HEK293 (cell line): ENCODE measurements around the gene MBD3L4.
"Not testable (repeated sequence)": the region's sequence is repeated elsewhere in the genome, so short reads cannot be mapped to it uniquely, and the experiment has no call there.

ENCODE experiments used
- CTCF ChIA-PET: fragments of 350-600 bp; formaldehyde crosslinking; extraction: SDS; loops from one replicate; lab custom pipeline; 2021; ENCODE audit warnings: antibody characterized with exemption; lab: Yijun Ruan, JAX
- POLR2A ChIA-PET: fragments of 300-600 bp; formaldehyde crosslinking; extraction: SDS; loops from one replicate; lab custom pipeline; 2020; ENCODE audit warnings: antibody characterized with exemption, inconsistent platforms; lab: Yijun Ruan, JAX
- H3K27ac ChIP-seq: fragments of 200-500 bp; sonication (Bioruptor generic); 2 replicates; pipeline ENCODE4 v1.5.1; 2014; ENCODE audit warnings: low read depth, low read length, control low read depth, inconsistent platforms; ENCODE audit errors: extremely low read depth
- H3K36me3 ChIP-seq, 2 experiments: fragments of 200-500 bp in 1 of 2; sonication (Bioruptor generic) in 1 of 2; 1 replicate in 1 of 2; 2 replicates in 1 of 2; pipeline ENCODE4 v1.5.1; 2014 to 2017; ENCODE audit warnings: inconsistent platforms in 2 of 2, low read length in 2 of 2; ENCODE audit not compliant: control insufficient read depth in 2 of 2, insufficient read depth in 1 of 2
- H3K4me1 ChIP-seq: fragments of 200-500 bp; sonication (Bioruptor generic); 2 replicates; pipeline ENCODE4 v1.5.1; 2014; ENCODE audit warnings: mild to moderate bottlenecking, low read length, inconsistent platforms; ENCODE audit not compliant: control insufficient read depth, insufficient read depth
- H3K4me3 ChIP-seq: 2 replicates; pipeline ENCODE4 v1.5.1; 2011; ENCODE audit warnings: low read depth, mild to moderate bottlenecking, control low read depth, low read length, moderate library complexity
- H3K9me3 ChIP-seq: fragments of 200-500 bp; sonication (Bioruptor generic); 2 replicates; pipeline ENCODE4 v1.5.1; 2014; ENCODE audit warnings: low read depth, low read length, inconsistent platforms; ENCODE audit not compliant: control insufficient read depth, insufficient read depth
- BCL6B ChIP-seq: fragments of 450-650 bp; formaldehyde crosslinking; IDR thresholded peaks from 2 replicates; pipeline ENCODE4 v1.5.1; 2017; ENCODE audit warnings: missing biosample characterization, missing genetic modification characterization
- ELK4 ChIP-seq: IDR thresholded peaks from 2 replicates; pipeline ENCODE4 v1.6.1; 2011; ENCODE audit warnings: mild to moderate bottlenecking, low read depth, low read length, borderline replicate concordance
- GLIS2 ChIP-seq: fragments of 450-650 bp; formaldehyde crosslinking; IDR thresholded peaks from 2 replicates; pipeline ENCODE4 v1.5.1; 2016; ENCODE audit warnings: missing biosample characterization, missing genetic modification characterization
- OSR2 ChIP-seq: fragments of 450-650 bp; formaldehyde crosslinking; IDR thresholded peaks from 2 replicates; pipeline ENCODE4 v1.5.1; 2016; ENCODE audit warnings: missing biosample characterization, missing genetic modification characterization
- SALL2 ChIP-seq: fragments of 450-650 bp; formaldehyde crosslinking; IDR thresholded peaks from 2 replicates; pipeline ENCODE4 v1.5.0; 2017; ENCODE audit warnings: missing biosample characterization, mild to moderate bottlenecking, missing genetic modification characterization, borderline replicate concordance
- ZBTB7A ChIP-seq: fragments of 450-650 bp; formaldehyde crosslinking; IDR thresholded peaks from 2 replicates; pipeline ENCODE4 v1.5.1; 2016; ENCODE audit warnings: low read depth, missing biosample characterization, missing genetic modification characterization
- ZNF2 ChIP-seq: fragments of 450-650 bp; formaldehyde crosslinking; IDR thresholded peaks from 2 replicates; pipeline ENCODE4 v1.5.1; 2016; ENCODE audit warnings: missing biosample characterization, missing genetic modification characterization
- ZNF239 ChIP-seq: fragments of 450-650 bp; formaldehyde crosslinking; IDR thresholded peaks from 2 replicates; pipeline ENCODE4 v1.5.1; 2016; ENCODE audit warnings: missing biosample characterization, missing genetic modification characterization
- ZNF302 ChIP-seq: fragments of 450-650 bp; formaldehyde crosslinking; IDR thresholded peaks from 2 replicates; pipeline ENCODE4 v1.5.1; 2016; ENCODE audit warnings: missing biosample characterization, missing genetic modification characterization, low read depth
- ZNF529 ChIP-seq: fragments of 450-650 bp; formaldehyde crosslinking; IDR thresholded peaks from 2 replicates; pipeline ENCODE4 v1.5.1; 2017; ENCODE audit warnings: missing genetic modification characterization, missing biosample characterization; ENCODE audit not compliant: insufficient replicate concordance
- ZNF624 ChIP-seq: fragments of 450-650 bp; formaldehyde crosslinking; IDR thresholded peaks from 2 replicates; pipeline ENCODE4 v1.5.1; 2017; ENCODE audit warnings: missing biosample characterization, missing genetic modification characterization
- ZNF843 ChIP-seq: fragments of 450-650 bp; formaldehyde crosslinking; IDR thresholded peaks from 2 replicates; pipeline ENCODE4 v1.5.1; 2016; ENCODE audit warnings: missing biosample characterization, missing genetic modification characterization
- ZSCAN30 ChIP-seq: fragments of 450-650 bp; IDR thresholded peaks from 2 replicates; pipeline ENCODE4 v1.5.1; 2018; ENCODE audit warnings: missing biosample characterization, mild to moderate bottlenecking, missing genetic modification characterization, moderate library complexity
- TF ChIP-seq, protein P1 (sequence below): fragments of 450-650 bp; formaldehyde crosslinking; IDR thresholded peaks from 2 replicates; pipeline ENCODE4 v1.5.1; 2016; ENCODE audit warnings: missing biosample characterization, missing genetic modification characterization
- TF ChIP-seq, protein P2 (sequence below): fragments of 450-650 bp; formaldehyde crosslinking; IDR thresholded peaks from 2 replicates; pipeline ENCODE4 v1.5.1; 2016; ENCODE audit warnings: missing biosample characterization, missing genetic modification characterization
- TF ChIP-seq, protein P3 (sequence below): fragments of 450-650 bp; formaldehyde crosslinking; IDR thresholded peaks from 2 replicates; pipeline ENCODE4 v1.5.1; 2016; ENCODE audit warnings: missing biosample characterization, missing genetic modification characterization
- TF ChIP-seq, protein P4 (sequence below): fragments of 450-650 bp; formaldehyde crosslinking; IDR thresholded peaks from 2 replicates; pipeline ENCODE4 v1.5.1; 2016; ENCODE audit warnings: missing biosample characterization, missing genetic modification characterization

Gene MBD3L4

DNA sequence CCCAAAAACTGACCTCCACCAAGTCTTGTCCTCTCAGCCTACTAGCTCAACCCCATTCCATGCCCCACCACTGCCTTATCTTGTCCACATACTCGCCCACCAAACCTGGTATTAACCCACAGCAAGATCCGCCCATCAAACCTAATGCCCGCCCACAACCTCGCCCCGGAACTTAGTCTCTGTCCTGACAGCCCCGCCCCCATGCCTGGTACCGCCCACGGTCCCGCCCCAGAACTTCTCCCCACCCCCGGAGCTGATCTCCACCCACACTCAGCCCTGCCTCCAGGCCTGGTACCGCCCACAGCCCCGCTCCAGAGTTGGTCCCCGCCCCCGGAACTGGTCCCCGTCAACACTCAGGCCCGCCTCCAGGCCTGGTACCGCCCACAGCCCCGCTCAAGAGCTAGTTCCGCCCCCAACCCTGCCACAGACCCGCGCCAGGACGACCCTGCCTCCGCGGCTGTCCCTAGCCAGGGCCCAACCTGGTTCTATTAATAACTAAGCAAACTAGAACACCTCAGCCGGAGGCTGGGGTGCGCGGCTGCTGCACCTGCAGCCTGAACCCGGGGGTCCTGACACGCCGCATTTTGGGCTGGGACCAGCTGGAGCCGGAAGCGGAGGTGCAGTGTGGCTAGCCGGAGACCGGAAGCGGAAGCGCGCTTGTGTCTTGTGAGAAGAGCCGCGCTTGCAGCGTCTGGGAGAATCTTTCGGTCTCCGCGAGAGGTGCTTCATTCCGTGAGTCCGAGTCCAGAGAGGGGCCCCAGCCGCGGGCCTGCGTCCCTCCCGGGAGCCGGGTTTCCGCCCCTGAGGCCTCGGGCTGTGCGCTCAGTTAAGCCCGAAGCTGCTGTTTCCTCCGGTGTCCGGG lies 29.3 kb upstream of the MBD3L4 start, which contains the start of gene ZNF557 (continued):
- TF ChIP-seq, protein P1, sequence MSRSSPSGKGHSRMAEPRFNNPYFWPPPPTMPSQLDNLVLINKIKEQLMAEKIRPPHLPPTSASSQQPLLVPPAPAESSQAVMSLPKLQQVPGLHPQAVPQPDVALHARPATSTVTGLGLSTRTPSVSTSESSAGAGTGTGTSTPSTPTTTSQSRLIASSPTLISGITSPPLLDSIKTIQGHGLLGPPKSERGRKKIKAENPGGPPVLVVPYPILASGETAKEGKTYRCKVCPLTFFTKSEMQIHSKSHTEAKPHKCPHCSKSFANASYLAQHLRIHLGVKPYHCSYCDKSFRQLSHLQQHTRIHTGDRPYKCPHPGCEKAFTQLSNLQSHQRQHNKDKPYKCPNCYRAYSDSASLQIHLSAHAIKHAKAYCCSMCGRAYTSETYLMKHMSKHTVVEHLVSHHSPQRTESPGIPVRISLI = no peak
- peak; percentile 32; the same call in 1 of the 2 replicates for TF ChIP-seq ZNF843 (tag by site-specific recombination)
- peak; percentile 85; the same call in 1 of the 2 replicates for TF ChIP-seq ELK4
- no peak for TF ChIP-seq ZNF302 (tag by site-specific recombination)

DNA sequence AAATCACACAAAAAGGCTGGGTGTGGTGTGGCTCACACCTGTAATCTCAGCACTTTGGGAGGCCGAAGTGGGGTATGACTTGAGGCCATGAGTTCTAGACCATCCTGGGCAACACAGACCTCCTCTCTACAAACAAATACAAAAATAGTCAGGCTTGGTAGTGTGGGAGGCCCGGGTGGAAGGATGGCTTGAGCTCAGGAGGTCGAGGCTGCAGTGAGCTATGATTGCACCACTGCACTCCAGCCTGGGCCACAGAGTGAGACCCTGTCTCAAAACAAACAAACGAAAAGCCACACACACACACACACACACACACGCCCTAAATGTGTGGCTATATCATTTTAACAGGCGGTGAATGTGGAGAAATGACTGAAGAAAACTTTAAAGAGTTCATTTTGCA lies 28.6 kb upstream of the MBD3L4 start:
- CTCF ChIA-PET = interaction anchor here (0.6 to 1.3 kb wide), 5 partner anchors 13 to 612 kb away, joined by 3 to 5 read pairs (median 3); partner anchors contain the start of gene TRAPPC5
- H3K36me3 ChIP-seq = peaks cover 6 to 25% of the 10 kb centered on the region in 2 experiments; a peak in 2 of 3 replicates
- H3K9me3 ChIP-seq = no peaks in the 10 kb centered on the region
- POLR2A ChIA-PET = interaction anchor here (0.6 to 2.6 kb wide), 9 partner anchors 9 to 437 kb away, joined by 3 to 30 read pairs (median 4); partner anchors contain the start of gene INSR
- H3K4me1 ChIP-seq = no peaks in the 10 kb centered on the region
- H3K27ac ChIP-seq = no peak overlapping the region
- TF ChIP-seq, protein P2, sequence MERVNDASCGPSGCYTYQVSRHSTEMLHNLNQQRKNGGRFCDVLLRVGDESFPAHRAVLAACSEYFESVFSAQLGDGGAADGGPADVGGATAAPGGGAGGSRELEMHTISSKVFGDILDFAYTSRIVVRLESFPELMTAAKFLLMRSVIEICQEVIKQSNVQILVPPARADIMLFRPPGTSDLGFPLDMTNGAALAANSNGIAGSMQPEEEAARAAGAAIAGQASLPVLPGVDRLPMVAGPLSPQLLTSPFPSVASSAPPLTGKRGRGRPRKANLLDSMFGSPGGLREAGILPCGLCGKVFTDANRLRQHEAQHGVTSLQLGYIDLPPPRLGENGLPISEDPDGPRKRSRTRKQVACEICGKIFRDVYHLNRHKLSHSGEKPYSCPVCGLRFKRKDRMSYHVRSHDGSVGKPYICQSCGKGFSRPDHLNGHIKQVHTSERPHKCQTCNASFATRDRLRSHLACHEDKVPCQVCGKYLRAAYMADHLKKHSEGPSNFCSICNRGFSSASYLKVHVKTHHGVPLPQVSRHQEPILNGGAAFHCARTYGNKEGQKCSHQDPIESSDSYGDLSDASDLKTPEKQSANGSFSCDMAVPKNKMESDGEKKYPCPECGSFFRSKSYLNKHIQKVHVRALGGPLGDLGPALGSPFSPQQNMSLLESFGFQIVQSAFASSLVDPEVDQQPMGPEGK (tag by site-specific recombination) = no peak
- TF ChIP-seq, protein P3, sequence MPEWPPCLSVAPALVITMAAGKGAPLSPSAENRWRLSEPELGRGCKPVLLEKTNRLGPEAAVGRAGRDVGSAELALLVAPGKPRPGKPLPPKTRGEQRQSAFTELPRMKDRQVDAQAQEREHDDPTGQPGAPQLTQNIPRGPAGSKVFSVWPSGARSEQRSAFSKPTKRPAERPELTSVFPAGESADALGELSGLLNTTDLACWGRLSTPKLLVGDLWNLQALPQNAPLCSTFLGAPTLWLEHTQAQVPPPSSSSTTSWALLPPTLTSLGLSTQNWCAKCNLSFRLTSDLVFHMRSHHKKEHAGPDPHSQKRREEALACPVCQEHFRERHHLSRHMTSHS (tag by site-specific recombination) = no peak
- TF ChIP-seq BCL6B (tag by site-specific recombination) = no peak
- TF ChIP-seq, all 188 proteins: peak for 0
- no peak overlapping the region; the same call in 1 of the 2 replicates for H3K4me3 ChIP-seq

DNA sequence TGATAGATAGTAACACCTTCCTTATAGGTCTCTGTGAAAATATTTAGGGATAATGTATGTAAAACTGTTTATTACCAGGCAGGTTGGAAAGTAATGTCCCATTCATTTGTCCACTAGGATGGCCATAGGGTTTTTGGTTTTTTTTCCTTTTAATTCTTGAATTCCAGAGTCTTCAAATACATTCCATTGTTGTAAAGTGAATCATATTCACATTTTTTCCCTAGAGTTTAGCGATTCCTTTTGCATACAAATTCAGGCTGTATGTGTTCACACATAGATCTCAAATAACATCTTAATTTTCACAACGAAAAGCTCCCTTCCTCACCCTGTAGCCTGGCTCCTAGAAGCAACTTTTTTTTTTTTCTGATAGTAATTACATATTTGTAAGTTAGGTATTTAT lies 27.7 kb upstream of the MBD3L4 start:
- ChIA-PET POLR2A (interaction anchor here (0.5 to 2.6 kb wide), 2 partner anchors 31 to 68 kb away, joined by 4 to 30 read pairs; no protein-coding TSS in a partner anchor), CTCF (interaction anchor here (0.7 to 1.1 kb wide), 2 partner anchors 257 to 551 kb away, joined by 3 to 4 read pairs; no protein-coding TSS in a partner anchor)
- Histone ChIP-seq H3K4me1 (no peaks in the 10 kb centered on the region), H3K36me3 (peaks cover 0 to 17% of the 10 kb centered on the region in 2 experiments; a peak in 2 of 3 replicates), H3K9me3 (no peaks in the 10 kb centered on the region), H3K4me3 (no peak overlapping the region), H3K27ac (no peak overlapping the region)
- TF ChIP-seq ZNF2 (no peak), ZNF843 (tag by site-specific recombination) (no peak), ZSCAN30 (tag by site-specific recombination) (no peak), ZNF624 (tag by site-specific recombination) (no peak), ZNF529 (tag by site-specific recombination) (no peak), GLIS2 (no peak), OSR2 (tag by site-specific recombination) (no peak), SALL2 (tag by site-specific recombination) (no peak), ZBTB7A (tag by site-specific recombination) (no peak), ZNF239 (tag by site-specific recombination) (no peak)
- TF ChIP-seq, protein P4, sequence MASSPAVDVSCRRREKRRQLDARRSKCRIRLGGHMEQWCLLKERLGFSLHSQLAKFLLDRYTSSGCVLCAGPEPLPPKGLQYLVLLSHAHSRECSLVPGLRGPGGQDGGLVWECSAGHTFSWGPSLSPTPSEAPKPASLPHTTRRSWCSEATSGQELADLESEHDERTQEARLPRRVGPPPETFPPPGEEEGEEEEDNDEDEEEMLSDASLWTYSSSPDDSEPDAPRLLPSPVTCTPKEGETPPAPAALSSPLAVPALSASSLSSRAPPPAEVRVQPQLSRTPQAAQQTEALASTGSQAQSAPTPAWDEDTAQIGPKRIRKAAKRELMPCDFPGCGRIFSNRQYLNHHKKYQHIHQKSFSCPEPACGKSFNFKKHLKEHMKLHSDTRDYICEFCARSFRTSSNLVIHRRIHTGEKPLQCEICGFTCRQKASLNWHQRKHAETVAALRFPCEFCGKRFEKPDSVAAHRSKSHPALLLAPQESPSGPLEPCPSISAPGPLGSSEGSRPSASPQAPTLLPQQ (tag by site-specific recombination) = no peak

GRCh38 chr19:7067122-7067521 lies 27.1 kb upstream of the MBD3L4 start:
- peaks cover 0 to 11% of the 10 kb centered on the region in 2 experiments; a peak in 2 of 3 replicates for H3K36me3 ChIP-seq
- H3K27ac ChIP-seq, POLR2A ChIA-PET, H3K4me3 ChIP-seq, H3K9me3 ChIP-seq, CTCF ChIA-PET, H3K4me1 ChIP-seq: not testable (repeated sequence)
